ENCODE data around the gene HRH1.
"Not testable (repeated sequence)": the region's sequence is repeated elsewhere in the genome, so short reads cannot be mapped to it uniquely, and the experiment has no call there.

The HRH1 gene

GRCh38 chr3:11245827-11246662 is 91.8 kb downstream of the HRH1 start:
- DNase-seq = no peak

GRCh38 chr3:11246663-11246970 is 92.3 kb downstream of the HRH1 start:
- no peak for DNase-seq

GRCh38 chr3:11247362-11247761 is 93.1 kb downstream of the HRH1 start:
- no peak for DNase-seq

DNA sequence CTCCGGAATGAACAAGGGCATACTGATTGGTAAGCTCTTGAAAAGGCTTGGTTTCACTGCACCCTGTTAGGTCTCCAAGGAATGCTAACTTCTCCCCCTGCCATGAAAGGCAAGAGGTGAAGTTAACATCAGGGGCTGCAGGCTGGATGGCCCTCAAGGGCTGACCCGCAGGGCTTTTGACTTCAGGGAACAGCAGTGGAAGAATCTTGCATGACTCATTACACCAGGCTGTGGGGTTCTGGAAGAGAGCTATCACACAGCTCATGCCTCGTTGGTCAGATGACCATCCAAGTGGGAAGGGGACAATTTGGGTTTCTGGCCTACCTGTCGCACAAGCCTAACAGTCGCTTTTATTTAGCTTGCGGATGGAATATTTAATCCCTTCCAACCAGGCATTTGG is 94.3 kb downstream of the HRH1 start:
- DNase-seq = no peak

DNA sequence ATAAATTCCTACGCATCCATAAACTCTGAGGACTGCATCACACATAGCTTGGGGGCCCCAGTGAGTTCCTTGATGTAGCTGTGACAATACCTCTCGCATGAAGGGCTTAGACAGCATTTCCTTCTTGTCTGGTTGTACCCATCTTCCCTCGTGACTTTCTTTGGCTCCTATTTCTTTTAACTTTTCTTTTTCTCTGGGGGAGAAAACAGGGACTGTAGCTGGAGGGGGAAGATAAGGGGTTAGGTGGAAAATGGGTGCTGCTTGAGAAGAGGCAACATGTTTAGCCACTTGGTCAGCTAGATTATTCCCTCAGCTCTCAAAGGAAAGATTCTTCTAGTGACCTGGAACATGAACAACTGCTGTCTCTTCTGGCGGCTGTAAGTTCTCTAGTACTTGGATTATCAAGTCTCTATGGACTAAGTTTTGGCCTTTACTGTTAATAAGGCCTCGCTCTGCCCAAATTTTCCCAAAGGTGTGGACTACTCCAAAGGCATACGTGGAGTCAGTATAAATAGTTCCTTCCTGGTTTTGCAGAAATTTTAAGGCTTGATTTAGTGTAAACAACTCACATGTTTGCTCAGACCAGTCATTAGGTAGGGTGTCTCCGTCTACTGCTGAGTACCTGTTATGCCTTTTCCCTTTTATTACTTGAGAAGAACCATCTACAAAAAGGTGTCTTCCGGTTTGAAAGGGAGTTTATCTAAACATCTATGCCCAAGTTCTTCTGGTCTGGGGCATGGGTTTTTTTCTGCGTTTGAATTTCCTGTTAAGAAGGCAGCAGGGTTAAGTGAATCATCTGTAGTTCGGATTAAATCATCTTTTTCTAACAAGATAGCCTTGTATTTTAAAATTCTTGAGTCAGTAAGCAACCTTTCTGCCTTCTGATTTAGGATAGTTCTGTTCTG is 96.9 kb downstream of the HRH1 start:
- no peak for DNase-seq

DNA sequence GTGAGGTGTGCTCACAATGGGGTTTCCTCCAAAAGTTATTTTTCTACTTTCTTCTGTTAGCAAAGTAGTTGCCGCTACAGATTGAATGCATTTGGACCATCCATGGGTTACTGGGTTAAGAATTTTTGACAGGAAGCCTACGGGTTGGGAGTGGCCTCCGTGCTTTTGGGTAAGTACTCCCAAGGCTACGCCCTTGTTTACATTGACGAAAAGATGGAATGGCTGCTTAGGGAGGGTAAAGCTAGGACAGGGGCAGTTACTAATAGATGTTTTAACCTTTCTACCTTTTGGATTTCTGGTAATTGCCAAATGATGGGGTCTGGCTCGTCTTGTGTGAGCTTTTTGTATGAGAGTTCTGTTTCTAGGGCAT is 97.5 kb downstream of the HRH1 start:
- no peak for DNase-seq

DNA sequence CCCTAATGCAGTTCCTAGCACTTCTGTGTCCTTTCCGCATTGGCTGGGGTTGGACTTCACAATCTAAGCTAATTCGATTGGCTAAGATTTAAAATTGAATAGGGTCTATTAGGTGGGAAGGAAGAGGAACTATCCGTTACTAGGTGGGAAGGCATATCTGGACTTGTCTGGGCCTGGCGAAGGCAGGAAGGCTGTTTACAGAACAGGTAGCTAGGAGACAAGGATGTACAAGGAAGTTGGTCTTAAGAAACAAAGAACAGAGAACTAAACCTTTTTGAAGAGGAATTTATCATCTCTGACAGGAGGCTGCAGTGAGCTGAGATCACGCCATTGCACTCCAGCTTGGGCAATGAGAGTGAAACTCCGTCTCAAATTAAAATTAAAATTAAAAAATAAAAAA is 100.6 kb downstream of the HRH1 start:
- DNase-seq = no peak

DNA sequence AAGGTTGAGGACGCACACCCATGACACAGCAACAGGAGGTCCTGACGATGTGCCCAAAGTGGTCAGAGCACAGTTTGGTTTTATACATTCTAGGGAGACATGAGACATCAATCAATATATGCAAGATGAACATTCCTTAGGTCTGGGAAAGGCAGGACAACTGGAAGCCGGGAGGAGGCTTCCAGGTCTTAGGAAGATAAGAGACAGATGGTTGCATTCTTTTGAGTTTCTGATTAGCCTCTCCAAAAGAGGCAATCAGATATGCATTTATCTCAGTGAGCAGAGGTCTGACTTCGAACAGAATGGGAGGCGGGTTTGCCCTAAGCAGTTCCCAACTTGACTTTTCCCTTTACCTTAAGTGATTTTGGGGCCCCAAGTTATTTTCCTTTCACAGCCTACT is 101.2 kb downstream of the HRH1 start:
- DNase-seq = not testable (repeated sequence)

DNA sequence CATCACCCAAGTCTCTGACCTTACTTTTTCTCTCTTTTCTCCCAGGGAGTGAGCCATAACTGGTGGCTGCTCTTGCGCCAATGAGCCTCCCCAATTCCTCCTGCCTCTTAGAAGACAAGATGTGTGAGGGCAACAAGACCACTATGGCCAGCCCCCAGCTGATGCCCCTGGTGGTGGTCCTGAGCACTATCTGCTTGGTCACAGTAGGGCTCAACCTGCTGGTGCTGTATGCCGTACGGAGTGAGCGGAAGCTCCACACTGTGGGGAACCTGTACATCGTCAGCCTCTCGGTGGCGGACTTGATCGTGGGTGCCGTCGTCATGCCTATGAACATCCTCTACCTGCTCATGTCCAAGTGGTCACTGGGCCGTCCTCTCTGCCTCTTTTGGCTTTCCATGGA is 104.7 kb downstream of the HRH1 start:
- no peak for DNase-seq

- DNase-seq = no peak
These were observed 106.2 kb downstream of the HRH1 start for GRCh38 chr3:11260460-11260859.

DNA sequence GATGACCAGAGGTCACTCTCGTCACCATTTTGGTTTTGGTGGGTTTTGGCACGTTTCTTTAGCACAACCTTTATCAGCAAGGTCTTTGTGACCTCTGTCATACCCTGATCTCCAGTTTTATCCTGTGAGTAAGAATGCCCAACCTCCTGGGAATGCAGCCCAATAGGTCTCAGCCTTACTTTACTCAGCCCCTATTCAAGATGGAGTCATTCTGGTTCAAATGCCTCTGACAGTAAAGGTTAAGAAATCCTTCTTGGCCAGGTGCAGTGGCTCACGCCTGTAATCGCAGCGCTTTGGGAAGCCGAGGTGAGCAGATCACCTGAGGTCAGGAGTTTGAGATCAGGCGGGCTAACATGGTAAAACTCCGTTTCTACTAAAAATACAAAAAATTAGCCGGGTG is 114.7 kb downstream of the HRH1 start:
- no peak for DNase-seq

GRCh38 chr3:11271986-11272904 is 118.0 kb downstream of the HRH1 start, which contains the start of gene ATG7:
TSS of gene ATG7 (plus strand) at chr3:11272397. CDS start at chr3:11298696, 26,299 bp downstream.
- DNase-seq = peak; percentile 63

GRCh38 chr3:11272906-11273574 is 118.7 kb downstream of the HRH1 start:
- no peak for DNase-seq

- no peak for DNase-seq
These were observed 119.6 kb downstream of the HRH1 start for GRCh38 chr3:11273891-11274291.

DNA sequence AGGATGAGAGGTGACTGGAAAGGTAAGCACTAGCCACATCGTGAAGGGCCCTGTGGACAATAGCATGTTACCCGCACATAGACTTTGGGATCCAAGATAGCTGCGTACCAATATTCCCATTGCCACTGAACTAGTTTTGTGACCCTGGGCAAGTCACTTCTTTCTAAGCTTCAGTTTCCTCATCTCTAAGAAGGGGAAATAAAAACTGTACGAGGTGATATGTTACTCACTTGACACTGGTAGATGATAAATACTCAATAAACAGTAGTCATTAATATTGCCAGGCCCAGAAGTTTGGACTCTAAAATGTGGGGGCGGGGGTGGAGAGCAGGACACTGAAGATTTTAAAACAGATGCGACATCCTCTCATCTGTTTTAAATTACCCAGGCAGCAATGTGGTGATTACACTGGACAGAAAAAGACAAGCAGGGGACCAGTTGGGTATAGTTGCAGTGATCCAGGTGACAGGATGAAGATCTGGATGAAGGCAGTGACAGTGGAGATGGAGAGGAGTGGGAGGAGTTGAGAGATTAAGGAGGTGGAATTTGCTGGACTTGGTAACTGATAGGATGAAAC is 120.4 kb downstream of the HRH1 start:
- DNase-seq = no peak

GRCh38 chr3:11275926-11276325 is 121.6 kb downstream of the HRH1 start:
- no peak for DNase-seq

DNA sequence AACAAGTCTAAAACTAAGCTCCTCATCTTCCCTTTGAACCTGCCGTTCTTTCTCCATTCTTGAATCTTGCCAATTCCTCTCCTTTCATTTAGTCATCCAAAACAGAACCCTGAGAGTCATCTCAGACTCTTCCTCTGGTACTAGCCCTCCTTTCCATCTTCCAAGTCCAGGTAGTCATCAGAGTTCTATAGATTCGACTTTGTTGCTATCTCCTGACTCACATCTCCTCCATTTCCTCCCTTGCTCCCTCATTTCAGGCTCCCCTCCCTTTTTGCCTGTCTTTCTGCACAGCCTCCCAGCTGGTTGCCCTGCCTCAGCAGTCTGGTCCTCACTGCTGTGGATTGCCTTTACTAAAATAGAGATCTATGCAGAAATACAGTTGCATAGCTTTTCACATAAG is 122.6 kb downstream of the HRH1 start:
- no peak for DNase-seq

DNA sequence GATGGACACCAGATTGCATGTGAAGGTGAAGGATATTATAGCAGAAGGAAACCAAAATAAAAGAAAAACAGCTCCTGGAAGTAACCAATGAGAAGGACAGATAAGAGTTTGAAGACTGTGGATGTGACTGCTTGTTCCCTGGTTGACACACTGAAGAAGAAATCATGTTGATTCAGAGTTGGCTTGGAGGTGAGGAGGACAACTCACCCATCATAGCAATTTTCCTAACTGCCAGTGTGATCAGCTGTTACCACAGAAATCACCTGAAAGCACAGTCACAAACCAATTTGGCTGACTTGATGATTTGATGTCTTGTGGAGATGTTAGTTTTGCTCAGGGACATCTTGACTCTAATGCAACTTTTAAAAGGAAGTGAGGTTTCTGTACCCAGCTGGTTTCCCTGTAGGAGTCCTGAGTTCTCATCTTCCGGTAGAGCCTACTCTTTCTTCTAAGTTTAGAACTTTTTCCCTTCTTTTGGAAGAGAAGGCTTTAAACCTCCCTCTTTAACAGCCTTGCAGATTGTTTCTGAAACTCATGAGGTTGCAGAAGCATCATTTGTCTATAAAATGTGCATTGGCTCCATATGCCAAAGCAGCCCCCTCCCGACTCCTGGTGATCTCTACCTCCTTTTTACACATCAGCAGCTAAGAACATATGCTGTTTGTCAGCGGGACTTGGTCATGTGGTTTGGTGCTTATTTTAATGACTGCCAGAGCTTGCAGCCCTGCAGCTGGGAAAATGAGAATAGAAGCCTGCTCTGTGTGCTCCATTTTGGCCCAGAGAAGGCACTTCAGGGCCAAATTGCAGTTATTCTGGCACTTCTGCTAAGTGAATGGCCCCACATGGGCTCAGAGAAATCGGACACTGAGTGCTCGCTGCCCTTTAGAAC is 128.2 kb downstream of the HRH1 start:
- no peak for DNase-seq

DNA sequence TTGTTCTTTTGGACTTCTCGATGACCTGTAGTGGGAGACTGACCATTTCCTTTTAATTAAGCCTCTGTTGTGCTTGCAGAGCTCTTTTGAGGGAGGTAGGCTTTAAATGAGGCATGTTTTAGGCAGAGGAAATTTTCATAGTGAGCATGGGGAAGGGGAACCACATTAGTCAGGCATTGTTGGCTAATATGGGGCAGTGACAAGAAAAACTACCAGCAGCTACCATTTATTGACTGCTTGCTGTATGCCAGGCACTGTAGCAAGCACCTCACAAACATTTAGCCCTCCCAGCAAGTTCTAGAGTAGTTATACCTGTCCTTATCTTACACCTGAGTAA is 128.8 kb downstream of the HRH1 start:
- DNase-seq = no peak

- no peak for DNase-seq
These were observed 129.7 kb downstream of the HRH1 start for GRCh38 chr3:11284011-11284410.

DNA sequence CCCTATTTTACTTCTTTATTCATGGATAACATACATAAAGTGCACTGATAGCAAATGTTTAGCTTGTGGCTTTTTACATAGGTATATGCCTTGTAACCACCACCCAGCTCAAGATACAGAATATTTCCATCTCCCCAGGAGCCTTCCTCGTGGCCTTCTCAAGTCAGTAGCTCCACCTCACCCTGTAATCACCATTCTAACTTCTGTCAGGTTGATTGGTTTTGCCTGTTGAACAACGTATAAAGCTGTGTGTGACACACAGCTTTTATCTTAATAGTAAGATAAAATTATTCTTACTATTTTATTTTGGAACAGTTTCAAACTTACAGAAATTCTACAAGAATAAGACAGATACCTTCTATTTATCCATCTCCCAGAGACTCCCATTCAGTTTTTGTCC is 131.2 kb downstream of the HRH1 start:
- no peak for DNase-seq
